Measurements from ENCODE around the gene NCAPH2.
"Not testable (repeated sequence)": the region's sequence is repeated elsewhere in the genome, so short reads cannot be mapped to it uniquely, and the experiment has no call there.

NCAPH2 gene

GRCh38 chr22:50529897-50530579 is 22.0 kb downstream of the NCAPH2 start, which contains the start of gene TYMP:
TSS of gene TYMP (minus strand) at chr22:50530012. CDS start at chr22:50529709, 303 bp downstream.
- TF ChIP-seq, protein P1, sequence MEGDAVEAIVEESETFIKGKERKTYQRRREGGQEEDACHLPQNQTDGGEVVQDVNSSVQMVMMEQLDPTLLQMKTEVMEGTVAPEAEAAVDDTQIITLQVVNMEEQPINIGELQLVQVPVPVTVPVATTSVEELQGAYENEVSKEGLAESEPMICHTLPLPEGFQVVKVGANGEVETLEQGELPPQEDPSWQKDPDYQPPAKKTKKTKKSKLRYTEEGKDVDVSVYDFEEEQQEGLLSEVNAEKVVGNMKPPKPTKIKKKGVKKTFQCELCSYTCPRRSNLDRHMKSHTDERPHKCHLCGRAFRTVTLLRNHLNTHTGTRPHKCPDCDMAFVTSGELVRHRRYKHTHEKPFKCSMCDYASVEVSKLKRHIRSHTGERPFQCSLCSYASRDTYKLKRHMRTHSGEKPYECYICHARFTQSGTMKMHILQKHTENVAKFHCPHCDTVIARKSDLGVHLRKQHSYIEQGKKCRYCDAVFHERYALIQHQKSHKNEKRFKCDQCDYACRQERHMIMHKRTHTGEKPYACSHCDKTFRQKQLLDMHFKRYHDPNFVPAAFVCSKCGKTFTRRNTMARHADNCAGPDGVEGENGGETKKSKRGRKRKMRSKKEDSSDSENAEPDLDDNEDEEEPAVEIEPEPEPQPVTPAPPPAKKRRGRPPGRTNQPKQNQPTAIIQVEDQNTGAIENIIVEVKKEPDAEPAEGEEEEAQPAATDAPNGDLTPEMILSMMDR (IDR thresholded peaks at IDR 0.05; ENCODE audit: extremely low read depth, missing control alignments): no peak
- peak; percentile 93 for DNase-seq (ENCODE audit: low spot score)

DNA sequence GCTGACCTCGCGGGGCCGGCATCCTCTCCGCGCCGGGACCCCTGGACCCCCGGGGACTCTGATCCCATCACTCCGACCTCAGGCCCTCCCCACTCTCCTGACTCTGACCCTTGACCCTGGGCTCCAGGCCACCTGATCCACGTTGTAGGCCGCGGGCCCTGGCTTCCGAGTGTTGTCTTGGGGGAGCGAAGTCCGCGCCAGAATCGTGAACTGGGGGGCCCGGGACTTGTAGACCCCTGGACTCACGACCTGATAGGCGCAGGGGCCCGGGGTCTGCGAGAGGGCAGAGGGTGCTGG is 22.5 kb downstream of the NCAPH2 start:
- no peak for DNase-seq (ENCODE audit: low spot score)
- TF ChIP-seq, protein P1 (IDR thresholded peaks at IDR 0.05; ENCODE audit: extremely low read depth, missing control alignments): no peak

GRCh38 chr22:50530877-50531545 is 23.0 kb downstream of the NCAPH2 start:
- DNase-seq (ENCODE audit: low spot score): peak; percentile 84
- TF ChIP-seq, protein P1 (IDR thresholded peaks at IDR 0.05; ENCODE audit: extremely low read depth, missing control alignments): no peak

DNA sequence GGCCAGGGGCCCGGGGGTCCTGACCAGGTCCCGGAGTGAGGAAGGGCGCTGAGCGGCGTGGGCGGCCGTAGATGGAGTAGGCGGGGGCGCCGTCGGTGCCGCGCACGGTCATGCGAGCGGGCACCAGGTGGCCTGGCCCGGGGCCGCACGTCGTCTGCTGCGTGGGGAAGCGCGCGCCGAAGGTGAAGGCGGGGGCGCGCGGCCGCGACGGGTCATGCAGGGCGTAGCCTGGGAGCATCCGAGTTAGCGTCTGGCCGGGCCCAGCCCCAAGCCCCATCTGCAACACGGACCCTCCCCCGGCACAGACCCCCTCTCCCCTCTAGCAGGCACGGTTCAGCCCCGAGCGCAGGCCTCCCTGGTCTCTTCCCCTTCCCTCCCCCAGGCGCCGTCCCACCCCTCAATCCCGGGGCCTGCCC is 23.5 kb downstream of the NCAPH2 start:
- TF ChIP-seq, protein P1 (IDR thresholded peaks at IDR 0.05; ENCODE audit: extremely low read depth, missing control alignments): no peak
- DNase-seq (ENCODE audit: low spot score): peak; percentile 81

DNA sequence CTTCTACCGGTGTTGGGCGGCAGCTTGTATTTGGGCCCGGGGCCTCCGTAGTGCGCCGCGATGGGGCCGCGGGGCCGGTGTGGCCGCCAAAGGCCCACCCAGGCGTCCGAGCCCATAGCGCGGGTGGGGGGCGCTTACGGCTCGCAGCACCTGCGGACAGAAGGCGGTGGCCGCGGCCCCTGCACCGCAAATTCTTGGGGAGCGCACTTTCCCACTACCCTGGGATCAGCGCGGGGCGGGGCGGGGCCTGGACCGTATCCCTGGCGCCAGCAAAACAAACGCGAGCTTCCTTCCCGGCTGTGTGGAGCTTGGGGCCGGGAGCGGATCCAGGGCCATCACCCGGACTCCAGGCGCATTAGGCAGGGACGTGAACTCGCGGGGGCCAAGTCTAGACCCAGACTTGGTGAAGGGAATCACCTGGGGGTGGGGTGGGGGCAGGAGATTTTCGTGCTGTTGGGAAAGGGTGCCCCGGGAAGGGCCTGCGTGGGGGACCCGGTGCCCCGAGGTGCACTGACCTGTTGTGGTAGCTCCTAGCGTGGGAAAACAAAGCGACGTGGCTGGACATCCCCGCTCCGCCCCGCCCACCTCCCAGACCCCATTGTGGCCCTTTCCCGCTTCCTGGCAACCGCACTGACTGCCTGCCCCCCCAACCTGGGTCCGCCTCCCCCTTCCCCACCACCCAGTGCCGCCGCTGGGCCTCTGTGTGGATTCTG is 24.1 kb downstream of the NCAPH2 start:
- TF ChIP-seq, protein P1 (IDR thresholded peaks at IDR 0.05; ENCODE audit: extremely low read depth, missing control alignments): no peak
- no peak for DNase-seq (ENCODE audit: low spot score)

GRCh38 chr22:50532824-50533796 is 25.1 kb downstream of the NCAPH2 start:
- TF ChIP-seq, protein P1 (IDR thresholded peaks at IDR 0.05; ENCODE audit: extremely low read depth, missing control alignments): no peak
- no peak for DNase-seq (ENCODE audit: low spot score)

GRCh38 chr22:50533856-50534711 is 26.1 kb downstream of the NCAPH2 start:
- not testable (repeated sequence) for DNase-seq (ENCODE audit: low spot score)

Measured in GM20000 (cell line).